HG03575 (cell line): ENCODE data around the gene LINC01488.

ENCODE experiments used
- ATAC-seq: cut with Tn5 transposase; IDR thresholded peaks from one replicate; pipeline ENCODE4 v1.9.1; 2021; ENCODE audit not compliant: unreplicated experiment, insufficient number of reproducible peaks, low FRiP score; ENCODE audit errors: extremely low read depth

The LINC01488 gene

DNA sequence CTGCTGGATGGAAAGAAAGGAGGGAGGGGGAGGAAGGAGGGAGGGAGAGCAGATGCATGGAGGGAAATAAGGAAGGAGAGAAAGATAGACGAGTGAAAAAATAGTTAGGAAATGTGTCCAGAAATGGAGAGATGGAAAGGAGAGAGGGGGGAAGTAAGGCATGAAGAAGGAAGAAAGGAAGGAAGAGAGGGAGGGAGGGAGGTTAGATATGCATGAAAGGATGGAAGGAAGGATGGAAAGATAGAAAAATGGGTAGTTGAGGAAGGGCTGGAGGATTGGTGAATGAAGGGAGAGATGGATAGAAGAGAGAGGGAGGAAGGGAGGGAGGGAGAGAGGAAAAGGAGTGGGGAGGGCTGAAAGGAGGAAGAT lies 19.6 kb downstream of the LINC01488 start:
- no peak for ATAC-seq

DNA sequence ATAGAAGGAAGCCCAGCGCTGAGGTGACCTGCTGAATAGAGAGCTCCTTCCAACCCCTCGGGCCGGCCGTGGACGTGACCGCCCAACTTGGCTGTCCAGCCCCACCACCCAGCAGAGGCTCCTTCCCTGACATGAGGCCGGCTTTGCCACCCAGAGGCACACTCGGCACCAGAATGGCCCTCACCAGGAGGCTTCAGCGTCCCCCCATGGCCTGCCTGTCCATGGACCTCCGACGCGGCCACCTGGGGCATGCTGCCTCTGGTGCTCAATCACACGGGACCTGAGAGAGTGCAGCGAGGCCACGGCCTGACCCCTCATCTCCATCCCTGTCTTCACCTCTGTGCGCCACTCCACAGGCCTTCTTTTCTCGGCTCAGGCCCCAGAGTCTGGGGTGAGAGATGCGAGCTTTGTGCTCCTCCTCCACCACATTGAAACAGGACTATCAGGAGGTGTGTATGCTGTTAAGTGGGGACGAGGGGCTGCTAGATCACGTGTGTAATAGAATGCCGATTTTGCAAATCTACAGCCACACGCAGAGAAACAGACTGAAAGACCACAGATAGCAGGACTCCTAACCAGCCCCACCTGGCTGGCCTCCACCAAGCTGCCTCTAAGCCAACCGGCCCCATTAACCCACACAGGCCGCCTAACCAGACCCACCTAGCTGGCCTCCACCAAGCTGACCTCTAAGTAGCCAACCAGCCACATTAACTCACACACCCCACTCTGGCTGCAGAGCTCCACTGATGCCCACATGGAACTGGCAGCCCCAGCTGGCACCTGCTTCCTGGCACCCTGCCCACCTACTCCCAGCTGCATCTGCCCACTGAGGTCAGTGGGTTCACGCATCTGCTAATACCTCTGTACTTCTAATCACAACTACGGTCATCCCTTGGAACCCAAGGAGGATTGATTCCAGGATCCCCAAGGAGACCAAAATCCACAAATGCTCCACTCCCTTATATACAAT lies 20.7 kb downstream of the LINC01488 start:
- ATAC-seq: no peak

DNA sequence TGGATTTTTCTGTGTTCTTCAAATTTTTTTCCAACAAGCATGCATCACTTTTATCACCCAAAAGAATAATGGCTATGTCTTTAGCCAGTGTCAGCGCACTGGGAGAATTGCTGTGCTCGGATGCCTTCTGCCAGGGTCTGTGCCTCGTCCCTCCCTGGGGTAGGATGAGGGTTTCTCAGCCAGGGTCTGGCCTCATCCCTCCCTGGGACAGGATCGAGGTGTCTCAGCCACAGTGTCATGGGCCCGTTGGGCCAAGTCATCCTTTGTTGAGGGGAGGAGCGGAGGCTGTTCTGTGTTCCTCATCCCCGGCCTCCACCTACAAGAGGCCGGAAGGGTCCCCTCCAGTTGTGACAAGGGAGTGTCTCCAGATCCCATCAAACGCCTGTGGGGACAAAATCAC lies 22.7 kb downstream of the LINC01488 start:
- no peak for ATAC-seq

GRCh38 chr11:69504576-69505335 lies 23.3 kb downstream of the LINC01488 start:
- no peak for ATAC-seq

DNA sequence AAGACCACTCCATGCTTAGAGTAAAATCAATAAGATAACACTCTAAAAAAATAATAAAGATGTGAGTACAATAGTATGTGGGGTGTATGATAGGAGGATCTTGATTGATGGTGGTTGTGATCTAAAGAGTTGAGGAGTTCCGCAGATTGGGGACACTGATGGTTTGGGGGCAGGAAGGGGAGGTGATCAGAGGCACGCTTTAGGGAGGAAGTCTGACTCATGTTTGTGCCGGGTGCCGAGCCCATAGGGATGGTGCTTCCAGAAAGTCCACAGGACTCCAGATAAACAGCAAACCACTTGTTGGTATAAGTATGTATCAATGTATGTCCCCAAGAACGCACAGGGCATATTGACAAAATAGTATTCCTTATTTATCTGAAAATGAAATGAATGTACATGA lies 27.5 kb downstream of the LINC01488 start:
- ATAC-seq: no peak

GRCh38 chr11:69509381-69509780 lies 27.9 kb downstream of the LINC01488 start:
- ATAC-seq: no peak

- no peak for ATAC-seq
These were observed 28.5 kb downstream of the LINC01488 start for GRCh38 chr11:69509846-69510390.

- ATAC-seq: no peak
These were observed 29.3 kb downstream of the LINC01488 start for GRCh38 chr11:69510471-69511357.

DNA sequence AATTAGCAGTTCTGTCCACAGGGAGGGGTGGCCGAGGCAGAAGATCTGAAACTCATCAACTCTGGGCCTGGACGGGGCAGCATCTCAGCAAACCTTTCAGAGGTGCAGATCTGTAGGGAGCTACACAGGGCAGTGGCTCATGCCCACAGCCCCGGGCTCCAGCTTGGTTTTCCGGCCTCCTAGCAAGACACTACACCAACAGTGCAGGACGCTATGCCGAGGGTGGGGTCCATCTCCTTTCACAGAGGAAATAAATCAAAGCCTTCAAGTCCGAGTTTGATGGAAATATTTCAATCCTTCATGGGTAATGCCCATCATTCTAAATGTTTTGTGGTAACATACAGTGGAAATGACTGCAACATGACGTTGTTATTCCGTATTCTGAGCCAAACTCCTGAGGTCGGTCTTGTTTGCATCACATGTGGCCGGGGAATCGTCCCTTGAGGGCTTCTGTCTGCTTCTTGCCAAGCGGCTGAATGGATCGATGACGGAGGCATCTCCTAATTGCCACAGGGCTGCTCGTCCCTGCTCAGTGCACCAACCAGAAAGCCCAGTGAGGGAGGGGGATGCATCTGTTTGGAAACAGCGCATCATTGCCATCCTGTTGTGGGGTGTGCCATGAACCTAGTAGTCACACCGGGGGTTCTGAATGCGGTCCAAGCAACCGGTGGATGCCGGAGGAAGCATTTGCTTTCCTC lies 30.0 kb downstream of the LINC01488 start:
- no peak for ATAC-seq

GRCh38 chr11:69512136-69512535 lies 30.7 kb downstream of the LINC01488 start:
- ATAC-seq: no peak

- no peak for ATAC-seq
These were observed 31.3 kb downstream of the LINC01488 start for GRCh38 chr11:69512790-69513189.

- no peak for ATAC-seq
These were observed 31.7 kb downstream of the LINC01488 start for GRCh38 chr11:69513196-69513595.

GRCh38 chr11:69513663-69514224 lies 32.3 kb downstream of the LINC01488 start:
- no peak for ATAC-seq

- ATAC-seq: no peak
These were observed 33.3 kb downstream of the LINC01488 start for GRCh38 chr11:69514771-69515170.

DNA sequence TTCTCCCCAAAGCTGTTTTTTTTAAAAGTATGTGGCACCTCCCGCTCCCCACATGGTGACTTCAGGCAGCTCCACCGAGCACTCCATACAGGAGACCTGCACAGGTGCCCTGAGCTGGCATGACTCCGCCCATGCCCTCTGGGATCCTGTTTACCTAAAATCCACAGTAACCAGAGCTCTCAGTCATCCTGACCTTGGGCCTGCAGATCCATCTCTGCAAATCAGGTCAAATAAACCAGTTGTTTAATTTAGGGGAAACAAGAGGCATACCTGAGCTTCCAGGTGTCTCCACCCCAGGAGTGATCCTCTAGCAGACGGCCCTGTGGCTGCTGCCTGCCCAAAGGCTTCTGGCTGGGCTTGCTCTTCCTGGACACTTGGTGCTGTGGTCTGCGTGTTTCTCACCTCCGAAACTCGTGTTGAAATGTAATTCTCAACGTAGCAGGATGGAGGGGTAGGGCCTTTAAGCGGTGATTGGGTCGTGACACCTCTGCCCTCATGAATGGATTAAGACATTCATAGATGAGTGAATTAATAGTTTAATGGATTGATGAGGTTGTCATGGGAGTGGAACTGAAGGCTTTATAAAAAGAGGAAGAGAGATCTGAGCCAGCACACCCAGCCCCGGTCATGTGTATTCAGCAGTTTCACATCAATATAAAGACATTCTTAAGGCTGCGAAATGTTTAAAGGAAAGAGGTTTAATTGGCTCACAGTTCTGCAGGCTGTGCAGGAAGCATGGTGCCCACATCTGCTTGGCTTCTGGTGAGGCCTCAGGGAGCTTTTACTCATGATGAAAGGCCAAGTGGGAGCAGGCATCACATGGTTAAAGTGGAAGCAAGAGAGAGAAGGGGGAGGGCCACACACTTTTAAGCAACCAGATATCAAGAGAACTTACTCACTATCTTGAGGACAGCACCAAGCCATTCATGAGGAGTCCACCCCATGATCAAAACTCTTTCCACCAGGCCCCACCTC lies 34.1 kb downstream of the LINC01488 start:
- ATAC-seq: no peak

DNA sequence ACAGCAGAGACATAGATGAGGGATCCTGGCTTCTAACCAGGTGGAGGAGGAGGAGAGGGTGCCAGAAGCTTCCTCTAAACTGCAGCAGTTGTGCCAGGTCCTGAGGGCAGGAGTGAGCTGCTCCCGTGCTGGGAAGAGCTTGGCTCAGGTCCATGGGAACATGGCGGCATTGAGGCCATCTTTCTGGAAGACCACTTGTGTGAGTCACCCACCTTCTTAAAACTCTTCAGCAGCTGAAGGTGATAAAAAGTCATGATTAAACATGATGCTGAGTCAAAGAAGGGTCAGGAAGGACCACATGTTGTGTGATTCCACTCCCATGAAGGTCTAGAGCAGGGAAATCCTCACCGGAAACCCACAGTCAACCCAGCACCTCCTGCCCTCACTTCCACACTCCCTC lies 35.1 kb downstream of the LINC01488 start:
- no peak for ATAC-seq
